ENCODE results near the gene MYL4.

MYL4 gene

DNA sequence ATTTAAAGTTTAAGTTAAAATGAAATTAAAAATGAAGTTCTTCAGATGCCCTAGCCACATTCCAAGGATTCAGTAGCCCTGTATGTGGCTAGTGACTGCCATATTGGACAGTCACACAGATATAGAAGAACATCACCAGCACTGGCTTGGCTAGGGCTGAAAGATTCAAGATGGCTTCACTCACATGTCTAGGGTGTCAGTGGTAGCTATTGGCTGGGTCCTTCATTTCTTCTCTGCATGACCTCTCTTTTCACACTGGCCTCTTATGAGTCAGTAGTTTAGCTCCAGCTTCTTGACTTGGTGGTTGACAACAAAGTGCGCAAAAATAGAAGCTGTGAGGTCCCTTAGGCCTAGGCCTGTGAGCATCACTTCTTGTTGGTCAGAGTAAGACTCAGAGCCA lies 18.4 kb upstream of the MYL4 start:
- CTCF ChIA-PET: interaction anchor here (1.4 to 1.5 kb wide), 3 partner anchors 9 to 125 kb away, joined by 3 to 7 read pairs (median 4); no protein-coding TSS in a partner anchor
- POLR2A ChIA-PET: no interaction called here
- TF ChIP-seq, protein P1, sequence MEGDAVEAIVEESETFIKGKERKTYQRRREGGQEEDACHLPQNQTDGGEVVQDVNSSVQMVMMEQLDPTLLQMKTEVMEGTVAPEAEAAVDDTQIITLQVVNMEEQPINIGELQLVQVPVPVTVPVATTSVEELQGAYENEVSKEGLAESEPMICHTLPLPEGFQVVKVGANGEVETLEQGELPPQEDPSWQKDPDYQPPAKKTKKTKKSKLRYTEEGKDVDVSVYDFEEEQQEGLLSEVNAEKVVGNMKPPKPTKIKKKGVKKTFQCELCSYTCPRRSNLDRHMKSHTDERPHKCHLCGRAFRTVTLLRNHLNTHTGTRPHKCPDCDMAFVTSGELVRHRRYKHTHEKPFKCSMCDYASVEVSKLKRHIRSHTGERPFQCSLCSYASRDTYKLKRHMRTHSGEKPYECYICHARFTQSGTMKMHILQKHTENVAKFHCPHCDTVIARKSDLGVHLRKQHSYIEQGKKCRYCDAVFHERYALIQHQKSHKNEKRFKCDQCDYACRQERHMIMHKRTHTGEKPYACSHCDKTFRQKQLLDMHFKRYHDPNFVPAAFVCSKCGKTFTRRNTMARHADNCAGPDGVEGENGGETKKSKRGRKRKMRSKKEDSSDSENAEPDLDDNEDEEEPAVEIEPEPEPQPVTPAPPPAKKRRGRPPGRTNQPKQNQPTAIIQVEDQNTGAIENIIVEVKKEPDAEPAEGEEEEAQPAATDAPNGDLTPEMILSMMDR (IDR thresholded peaks at IDR 0.05; ENCODE audit: insufficient read depth, low read length, missing control alignments): no peak

DNA sequence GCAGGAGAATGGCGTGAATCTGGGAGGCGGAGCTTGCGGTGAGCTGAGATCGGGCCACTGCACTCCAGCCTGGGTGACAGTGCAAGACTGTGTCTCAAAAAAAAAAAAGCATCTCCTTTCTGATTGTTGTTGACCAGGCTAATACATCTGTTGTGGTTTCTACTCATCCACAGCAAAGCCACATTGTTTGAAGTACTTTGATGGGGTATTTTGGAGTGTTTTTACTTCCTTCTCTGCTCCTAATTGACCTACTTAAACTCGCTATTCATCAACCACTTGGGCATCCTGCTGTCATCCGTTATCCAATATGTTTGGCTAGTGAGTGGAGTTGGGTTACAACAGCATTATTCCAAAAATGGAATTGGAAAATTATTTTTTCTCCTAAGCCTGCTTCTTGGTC lies 16.6 kb upstream of the MYL4 start:
- TF ChIP-seq, protein P1 (IDR thresholded peaks at IDR 0.05; ENCODE audit: insufficient read depth, low read length, missing control alignments): no peak
- no peak overlapping the region for H3K4me3 ChIP-seq (ENCODE audit: low read depth, low read length)
- ChIA-PET CTCF (interaction anchor here (1.2 kb wide), 1 partner anchor 123 kb away, joined by 3 read pairs; no protein-coding TSS in a partner anchor), POLR2A (no interaction called here)
- DNase-seq (ENCODE audit: low read depth, low spot score): no peak

More for the DNA sequence above, 18.4 kb upstream of the MYL4 start:
- DNase-seq (ENCODE audit: low read depth, low spot score): no peak
- H3K4me3 ChIP-seq (ENCODE audit: low read depth, low read length): no peak overlapping the region

DNA sequence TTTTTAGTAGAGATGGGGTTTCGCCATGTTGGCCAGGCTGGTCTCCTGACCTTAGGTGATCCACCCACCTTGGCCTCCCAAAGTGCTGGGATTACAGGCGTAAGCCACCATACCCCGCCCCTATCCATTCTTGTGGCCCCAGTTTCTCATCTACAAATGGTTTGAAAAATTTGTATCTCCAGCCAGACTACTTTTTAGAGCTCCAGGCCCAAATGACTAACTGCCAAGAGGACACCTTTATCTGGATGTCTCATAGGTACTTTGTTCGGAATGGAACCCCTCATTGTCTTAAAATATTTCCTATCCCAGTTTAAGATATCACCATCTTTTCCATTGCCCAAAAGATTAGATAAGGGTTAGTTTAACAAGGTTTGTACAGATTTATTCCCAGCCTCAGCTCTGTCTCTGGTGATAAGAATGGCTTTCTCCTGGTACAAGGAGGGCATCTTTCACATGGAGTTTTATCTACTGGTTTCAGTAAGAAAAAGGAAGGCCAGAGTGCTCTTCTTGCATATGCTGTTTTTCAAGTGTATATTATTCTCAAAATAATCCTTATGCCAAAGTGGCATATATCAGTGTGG lies 15.1 kb upstream of the MYL4 start:
- POLR2A ChIA-PET: no interaction called here
- TF ChIP-seq, protein P1 (IDR thresholded peaks at IDR 0.05; ENCODE audit: insufficient read depth, low read length, missing control alignments): no peak
- DNase-seq (ENCODE audit: low read depth, low spot score): no peak
- H3K4me3 ChIP-seq (ENCODE audit: low read depth, low read length): no peak overlapping the region
- CTCF ChIA-PET: no interaction called here

DNA sequence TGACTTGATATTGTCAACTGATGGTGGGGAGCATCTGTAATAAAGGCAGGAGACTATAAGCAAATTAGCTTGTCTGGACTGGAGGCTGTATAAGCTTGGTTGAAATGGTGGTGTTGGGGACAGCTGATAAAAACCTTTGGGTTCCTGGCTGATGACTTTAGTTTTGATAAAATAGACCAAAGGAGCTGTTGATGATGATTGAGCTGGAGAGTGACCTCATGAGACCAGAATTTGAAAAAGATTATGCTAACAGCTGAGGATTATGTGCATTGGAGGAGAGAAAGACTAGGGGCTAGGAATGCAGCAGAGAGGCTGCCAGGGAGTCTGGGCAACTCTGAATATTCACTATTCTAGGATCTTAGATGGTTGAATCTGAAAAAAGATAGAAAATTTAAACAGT lies 11.3 kb upstream of the MYL4 start:
- TF ChIP-seq, protein P1 (IDR thresholded peaks at IDR 0.05; ENCODE audit: insufficient read depth, low read length, missing control alignments): no peak
- CTCF ChIA-PET: interaction anchor here (0.9 to 1.7 kb wide), 3 partner anchors 9 to 118 kb away, joined by 4 to 5 read pairs (median 4); partner anchors contain the start of gene CDC27
- DNase-seq (ENCODE audit: low read depth, low spot score): no peak
- no peak overlapping the region for H3K4me3 ChIP-seq (ENCODE audit: low read depth, low read length)
- POLR2A ChIA-PET: interaction anchor here (1.1 kb wide), 1 partner anchor 8 kb away, joined by 4 read pairs; the partner anchor contains the start of gene CDC27

DNA sequence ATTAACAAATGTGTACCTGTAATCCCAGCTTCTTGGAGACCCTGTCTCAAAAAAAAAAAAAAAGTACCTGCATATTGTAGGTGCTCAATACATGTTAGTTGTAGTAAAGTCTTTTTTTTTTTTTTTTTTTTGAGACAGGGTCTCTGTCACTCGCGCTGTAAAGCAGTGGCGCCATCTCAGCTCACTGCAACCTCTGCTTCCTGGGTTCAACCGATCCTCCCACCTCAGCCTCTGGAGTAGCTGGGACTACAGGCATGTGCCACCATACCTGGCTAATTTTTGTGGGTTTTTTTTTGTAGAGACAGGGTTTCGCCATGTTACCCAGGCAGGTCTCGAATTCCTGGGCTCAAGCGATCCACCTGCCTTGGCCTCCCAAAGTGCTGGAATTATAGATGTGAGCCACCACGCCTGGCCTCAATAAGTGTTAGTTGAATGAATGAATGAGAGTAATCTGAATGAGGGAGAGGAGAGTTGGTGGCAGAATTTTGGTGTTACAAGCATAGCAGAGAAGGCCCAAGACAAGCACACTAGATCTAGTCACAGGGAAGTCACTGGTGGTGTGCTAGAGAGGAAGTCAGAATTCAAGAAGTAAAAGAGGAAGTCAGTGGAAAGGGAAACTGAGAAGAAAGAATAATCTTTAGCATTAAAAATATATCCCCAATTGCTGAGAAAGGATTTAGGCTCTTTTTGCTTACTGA lies 9.4 kb upstream of the MYL4 start:
- TF ChIP-seq, protein P1 (IDR thresholded peaks at IDR 0.05; ENCODE audit: insufficient read depth, low read length, missing control alignments): no peak
- CTCF ChIA-PET: interaction anchor here (0.9 to 1.9 kb wide), 3 partner anchors 9 to 29 kb away, joined by 3 to 4 read pairs (median 4); no protein-coding TSS in a partner anchor
- H3K4me3 ChIP-seq (ENCODE audit: low read depth, low read length): no peak overlapping the region
- POLR2A ChIA-PET: no interaction called here
- no peak for DNase-seq (ENCODE audit: low read depth, low spot score)

DNA sequence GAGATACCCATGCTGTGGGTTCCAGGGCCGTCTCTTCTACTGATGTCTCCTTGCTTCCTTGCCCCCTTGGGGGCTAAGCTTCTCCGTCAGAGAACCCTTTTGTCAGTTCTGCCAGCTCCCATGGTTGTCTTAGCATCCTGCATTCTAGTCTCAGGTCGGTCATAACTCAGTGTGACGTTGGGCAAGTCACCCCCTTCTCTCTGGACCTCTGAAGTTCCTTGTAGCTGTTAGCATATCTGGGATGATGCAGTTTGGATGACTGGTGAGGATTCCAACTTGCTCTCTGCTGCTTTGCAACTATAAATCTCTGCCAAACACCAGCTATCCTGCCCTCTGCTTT lies 8.9 kb upstream of the MYL4 start:
- no peak for DNase-seq (ENCODE audit: low read depth, low spot score)
- POLR2A ChIA-PET: no interaction called here
- no peak overlapping the region for H3K4me3 ChIP-seq (ENCODE audit: low read depth, low read length)
- TF ChIP-seq, protein P1 (IDR thresholded peaks at IDR 0.05; ENCODE audit: insufficient read depth, low read length, missing control alignments): no peak
- CTCF ChIA-PET: interaction anchor here (0.9 to 1.9 kb wide), 2 partner anchors 10 to 20 kb away, joined by 4 read pairs; no protein-coding TSS in a partner anchor

Data from AG04449 (cell line).